HK-2 (cell line): ENCODE data around the gene FMN1.

Experiments
- DNase-seq: peaks from one replicate; pipeline ENCODE4 v3.0.0-alpha.2; 2018; ENCODE audit not compliant: unreplicated experiment

Gene FMN1, protein sequence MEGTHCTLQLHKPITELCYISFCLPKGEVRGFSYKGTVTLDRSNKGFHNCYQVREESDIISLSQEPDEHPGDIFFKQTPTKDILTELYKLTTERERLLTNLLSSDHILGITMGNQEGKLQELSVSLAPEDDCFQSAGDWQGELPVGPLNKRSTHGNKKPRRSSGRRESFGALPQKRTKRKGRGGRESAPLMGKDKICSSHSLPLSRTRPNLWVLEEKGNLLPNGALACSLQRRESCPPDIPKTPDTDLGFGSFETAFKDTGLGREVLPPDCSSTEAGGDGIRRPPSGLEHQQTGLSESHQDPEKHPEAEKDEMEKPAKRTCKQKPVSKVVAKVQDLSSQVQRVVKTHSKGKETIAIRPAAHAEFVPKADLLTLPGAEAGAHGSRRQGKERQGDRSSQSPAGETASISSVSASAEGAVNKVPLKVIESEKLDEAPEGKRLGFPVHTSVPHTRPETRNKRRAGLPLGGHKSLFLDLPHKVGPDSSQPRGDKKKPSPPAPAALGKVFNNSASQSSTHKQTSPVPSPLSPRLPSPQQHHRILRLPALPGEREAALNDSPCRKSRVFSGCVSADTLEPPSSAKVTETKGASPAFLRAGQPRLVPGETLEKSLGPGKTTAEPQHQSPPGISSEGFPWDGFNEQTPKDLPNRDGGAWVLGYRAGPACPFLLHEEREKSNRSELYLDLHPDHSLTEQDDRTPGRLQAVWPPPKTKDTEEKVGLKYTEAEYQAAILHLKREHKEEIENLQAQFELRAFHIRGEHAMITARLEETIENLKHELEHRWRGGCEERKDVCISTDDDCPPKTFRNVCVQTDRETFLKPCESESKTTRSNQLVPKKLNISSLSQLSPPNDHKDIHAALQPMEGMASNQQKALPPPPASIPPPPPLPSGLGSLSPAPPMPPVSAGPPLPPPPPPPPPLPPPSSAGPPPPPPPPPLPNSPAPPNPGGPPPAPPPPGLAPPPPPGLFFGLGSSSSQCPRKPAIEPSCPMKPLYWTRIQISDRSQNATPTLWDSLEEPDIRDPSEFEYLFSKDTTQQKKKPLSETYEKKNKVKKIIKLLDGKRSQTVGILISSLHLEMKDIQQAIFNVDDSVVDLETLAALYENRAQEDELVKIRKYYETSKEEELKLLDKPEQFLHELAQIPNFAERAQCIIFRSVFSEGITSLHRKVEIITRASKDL (N-terminal part only)

DNA sequence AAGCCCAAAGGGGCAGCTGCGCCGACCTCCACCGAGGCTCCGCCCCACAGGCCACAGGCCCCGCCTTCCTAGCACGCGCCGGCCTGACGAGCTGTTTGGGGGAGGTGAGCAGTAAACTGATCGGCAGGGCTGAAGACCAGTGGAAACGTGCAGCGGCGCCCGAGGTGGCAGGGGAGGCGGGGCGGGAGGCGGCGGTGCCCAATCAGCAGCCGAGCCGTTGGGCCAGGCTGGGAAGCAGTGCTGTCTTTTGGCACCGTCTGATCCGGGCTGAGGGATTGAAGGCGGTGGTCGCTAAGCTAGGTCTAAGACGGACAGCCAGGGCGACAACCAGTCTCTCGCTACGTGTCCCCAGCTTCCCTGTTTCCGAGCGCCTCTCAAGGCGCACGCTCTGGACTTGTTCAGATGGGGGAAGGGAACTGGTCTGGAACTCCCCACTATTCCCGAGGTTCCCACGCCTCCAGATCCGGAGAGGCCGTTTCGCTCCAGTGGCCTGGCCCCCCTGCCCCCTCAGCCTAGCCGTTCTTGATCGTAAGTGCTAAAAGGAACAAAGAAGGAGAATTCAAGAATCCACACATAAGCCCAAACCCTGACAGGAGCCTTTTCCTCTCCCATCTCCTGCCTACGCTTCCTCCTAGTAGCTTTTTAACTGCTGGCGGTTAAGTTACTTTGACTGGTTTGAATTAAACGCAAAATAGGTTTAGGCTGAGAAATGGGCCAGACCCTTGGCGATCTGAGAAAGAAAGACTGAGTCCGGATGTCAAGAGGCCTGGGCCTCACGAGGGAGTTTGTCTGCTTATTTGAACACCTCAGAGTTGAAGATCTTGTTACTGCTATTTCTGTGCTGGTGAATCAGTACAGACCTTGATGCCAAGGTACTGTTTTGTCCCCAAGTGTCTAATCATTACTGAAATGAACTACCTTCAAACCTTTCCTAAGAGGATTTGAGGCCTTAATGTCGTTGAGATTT is at the start of gene FMN1:
TSS of gene FMN1 (minus strand) at position 11 of the 967 bp plus-strand sequence. CDS start 39,800 bp downstream, outside the sequence.
- peak; percentile 94 for DNase-seq

DNA sequence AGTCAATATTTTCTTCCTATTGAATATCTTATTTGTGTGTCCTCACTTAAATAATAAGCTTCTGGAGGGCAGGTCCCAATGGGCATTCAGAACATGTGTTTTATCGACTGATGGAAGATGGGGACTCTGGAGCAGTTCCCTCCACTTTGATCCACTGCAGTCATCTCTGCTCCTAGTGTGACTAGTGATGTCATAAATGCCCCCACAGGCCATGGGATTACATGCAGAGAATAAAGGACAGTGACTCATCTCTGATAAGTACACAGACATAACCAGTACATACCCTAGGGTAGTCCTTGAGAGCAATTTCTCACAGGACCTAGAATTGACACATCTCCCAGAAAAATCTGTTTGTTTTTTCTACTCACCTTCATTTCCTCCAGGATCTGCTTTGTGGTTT is 49.4 kb upstream of the FMN1 start:
- DNase-seq: peak; percentile 29

DNA sequence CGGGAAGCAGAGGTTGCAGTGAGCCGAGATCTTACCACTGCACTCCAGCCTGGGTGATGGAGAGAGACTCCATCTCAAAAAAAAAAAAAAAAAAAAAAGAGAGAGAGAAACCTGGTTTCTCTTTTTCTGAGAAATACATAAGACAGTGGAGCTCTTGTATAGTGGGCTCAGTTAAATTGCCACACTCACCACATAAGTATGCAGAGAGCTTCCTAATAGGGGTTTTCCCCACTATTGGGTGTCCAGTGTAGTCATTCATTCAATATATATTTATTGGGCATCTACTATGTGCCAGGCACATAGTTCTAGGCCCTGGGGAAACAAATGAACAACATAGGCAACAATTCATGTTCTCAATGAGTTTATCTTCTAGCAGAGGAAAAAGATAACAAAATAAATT is 48.9 kb upstream of the FMN1 start:
- no peak for DNase-seq

DNA sequence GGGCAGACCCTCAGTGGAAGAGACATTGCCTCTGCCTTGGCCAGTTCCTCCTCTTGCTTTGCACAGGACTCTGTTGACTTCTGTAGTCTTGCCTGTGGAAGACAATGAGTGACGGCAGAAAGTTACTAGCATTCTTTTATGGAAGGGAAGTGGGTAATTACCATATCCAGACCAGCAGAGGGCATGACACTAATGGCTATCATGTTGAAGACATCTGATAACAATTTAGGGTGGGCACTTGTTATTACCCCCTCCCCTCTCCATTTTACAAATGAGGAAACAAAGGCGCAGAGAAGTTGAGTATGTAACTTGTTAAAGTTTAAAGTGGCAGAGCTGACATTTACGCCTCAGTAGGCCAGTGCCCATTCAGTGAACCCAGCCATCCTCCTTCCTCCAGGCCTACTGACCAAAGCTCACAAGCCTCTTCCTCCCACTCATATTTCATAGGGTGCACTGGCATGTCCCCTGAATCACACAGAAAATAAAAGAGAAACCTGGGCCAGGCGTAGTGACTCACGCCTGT is 48.2 kb upstream of the FMN1 start:
- DNase-seq: peak; percentile 63

DNA sequence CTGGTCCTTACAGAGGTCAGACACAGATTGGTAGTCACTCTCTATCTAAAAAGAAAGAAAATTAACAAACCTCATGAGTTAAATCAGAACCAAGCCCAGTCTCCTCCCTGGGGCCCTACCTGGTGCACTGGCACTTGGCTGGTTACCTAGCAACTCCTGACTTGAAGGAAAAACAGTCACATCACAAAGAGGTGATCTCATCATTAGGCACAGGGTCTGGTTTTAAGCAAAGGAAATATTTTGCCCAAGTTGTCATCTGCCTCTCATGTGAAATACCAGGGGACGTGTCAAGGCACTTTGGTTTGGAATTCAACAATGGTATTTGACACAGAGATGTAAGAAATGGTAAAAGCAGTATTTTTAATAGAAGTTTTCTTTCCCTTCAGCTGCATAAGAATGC is 47.7 kb upstream of the FMN1 start:
- peak; percentile 55 for DNase-seq

DNA sequence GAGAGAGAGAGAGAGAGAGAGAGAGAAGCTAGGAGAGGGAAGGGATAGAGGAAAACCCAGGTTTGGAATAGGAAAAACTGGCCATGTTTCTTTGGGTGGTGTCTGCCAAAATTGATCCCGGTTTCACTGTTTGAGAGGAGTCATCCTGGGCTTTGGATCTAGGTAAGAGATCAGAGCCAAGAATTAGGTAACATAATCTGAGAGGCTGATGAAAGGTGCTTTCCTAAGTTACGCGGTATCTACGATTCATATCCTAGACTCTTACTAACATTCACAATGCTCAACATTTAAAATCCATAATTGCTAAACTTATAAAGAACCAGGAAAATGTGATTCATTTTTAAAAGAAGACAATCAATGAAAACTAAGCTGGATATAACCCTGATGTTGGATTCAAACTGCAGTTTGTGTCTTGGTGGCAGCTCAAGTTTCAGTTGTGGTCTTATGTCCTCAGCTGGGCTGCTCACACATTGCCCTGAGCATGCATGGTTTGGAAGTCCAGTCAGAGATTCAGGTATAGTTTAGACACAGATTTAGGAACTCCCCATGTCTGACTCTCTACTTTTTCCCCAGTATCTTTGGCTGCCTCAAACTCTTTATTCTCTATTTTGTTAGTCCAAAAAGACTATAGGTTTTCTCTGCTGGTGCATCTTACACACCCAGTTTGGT is 42.5 kb upstream of the FMN1 start:
- DNase-seq: no peak

DNA sequence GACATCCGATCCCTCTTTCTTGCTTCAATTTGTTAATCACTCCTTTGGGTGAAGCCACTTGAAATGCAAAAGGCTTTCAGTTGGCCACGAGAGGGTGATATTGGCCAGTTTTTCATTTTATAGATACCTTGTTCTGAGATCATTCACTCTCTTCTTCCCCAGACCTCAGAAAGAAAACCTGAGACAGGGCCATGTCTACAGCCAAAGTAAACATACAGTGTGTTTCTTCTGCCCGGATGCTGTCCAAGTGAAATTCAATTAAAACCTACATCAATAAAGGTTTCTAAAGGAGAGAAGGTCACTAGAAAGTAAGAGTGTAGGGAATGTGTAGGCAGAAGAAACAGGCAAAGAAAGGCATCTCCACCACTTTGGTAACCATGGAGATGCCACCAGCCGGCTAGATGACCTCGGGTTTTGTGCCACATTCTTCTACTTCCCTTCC is 39.5 kb upstream of the FMN1 start:
- peak; percentile 5 for DNase-seq

DNA sequence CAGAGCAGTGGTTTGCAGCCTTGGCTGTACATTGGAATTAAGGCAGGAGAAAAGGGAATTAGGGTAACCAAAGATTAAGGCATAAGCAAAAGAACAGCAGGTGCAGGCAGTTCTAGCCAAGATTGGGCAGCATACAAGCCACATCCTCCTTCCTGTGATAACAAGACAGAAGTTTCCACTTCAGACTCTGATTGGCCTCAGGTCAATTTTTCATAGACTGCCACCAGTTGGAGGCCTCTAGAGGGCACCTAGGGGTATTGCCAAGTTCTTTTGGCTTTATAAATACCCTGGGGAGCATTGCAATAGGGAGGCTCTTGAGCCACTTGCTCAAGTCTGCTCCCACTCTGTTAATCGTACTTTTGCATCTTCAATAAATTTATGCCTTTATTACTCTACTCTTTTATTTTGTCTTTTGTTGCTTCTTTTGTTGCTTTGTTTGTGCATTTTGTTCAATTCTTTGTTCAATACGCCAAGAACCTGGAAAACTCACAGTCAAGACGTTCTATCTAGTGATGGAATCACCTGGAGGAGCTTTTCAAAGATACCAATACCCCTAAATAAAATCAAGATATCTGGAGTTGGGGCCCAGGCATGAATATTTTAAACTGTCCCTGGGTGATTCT is 32.2 kb upstream of the FMN1 start:
- DNase-seq: no peak

DNA sequence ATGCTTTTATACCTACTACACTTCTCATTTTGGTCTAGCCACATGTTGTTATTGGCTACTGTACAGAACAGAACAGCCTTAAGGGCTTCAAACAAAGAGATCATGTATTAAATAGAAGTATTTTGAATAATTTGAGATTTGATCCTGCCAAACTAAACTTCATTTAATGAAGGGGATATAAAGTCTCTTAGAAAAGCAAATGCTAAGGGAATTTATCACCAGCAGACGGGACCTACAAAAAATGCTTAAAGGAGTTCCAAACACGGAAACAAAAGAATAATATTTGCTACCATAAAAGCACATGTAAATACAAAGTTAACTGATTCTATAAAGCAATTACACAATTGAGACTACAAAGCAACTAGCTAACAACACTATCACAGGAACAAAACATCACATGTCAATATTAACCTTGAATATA is 23.6 kb upstream of the FMN1 start:
- DNase-seq: no peak

DNA sequence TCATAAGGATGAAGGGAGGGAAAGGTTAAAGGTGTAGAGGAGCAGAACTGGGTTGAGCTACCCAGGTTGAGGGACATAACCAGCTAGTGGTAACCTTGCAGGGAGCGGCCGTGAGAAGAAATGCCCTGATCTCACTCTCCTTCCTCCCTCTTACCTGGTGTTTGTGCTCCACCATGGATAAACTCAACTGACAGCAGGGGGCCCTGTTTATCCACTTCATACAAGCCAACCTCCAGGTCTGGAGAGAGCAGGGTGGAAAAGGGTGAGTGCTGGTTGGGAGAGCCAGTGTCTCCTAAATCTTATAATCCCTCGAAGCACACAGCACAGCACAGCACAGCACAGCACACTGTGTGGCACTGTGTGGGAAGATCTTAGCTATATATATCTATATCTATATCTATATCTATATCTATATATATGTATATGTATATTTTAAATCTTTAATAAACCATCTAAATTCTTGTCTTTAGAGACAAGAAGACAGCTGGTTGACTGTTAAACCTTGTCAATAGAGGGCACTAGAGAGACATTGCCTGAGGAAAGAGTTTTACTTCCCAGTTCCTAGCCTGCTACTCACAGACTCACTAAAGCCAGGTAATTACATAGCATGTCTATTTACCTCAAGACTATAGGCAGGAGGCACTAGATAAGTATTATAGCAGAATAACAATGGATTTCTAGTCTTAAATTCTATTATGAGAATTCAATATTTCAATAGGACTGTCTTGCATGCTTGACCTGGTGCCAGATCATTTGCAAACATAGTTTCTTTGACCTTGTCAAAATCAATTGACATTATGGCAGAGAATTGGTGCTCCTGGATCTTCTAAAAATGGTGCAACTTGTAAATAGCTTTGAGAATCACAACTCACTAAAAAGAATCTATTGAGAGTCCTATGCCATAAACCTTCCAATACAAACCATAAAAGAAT is 21.7 kb upstream of the FMN1 start:
- DNase-seq: no peak

DNA sequence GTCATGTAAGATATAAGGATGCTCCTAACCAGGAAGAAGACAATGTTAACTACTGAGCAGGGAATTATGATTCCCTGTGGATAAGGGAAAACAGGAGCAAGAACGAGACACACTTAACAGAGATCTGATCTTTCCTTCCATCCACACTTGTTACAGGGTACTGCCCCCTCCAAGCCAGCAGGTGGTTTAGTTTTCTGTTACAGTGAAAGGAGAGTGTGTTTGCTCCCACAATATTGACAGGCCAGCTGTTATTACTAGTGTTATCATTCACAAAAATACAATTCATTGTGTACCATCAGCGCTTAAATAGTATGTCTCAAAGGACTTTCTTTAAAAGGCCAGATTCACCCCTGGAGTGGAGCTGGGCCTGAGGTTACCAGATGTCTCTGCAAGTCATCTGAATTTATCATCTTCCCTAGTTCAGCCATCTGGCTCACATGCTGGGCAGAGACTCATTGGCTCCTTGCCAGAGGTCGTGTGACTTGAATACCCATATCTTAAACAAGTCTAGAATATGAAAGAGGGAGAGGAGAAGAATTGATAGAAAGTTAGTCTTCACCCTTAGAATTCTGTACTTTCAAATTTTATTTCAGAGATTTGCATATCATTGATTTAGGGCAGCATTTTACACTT is 16.8 kb upstream of the FMN1 start:
- no peak for DNase-seq

DNA sequence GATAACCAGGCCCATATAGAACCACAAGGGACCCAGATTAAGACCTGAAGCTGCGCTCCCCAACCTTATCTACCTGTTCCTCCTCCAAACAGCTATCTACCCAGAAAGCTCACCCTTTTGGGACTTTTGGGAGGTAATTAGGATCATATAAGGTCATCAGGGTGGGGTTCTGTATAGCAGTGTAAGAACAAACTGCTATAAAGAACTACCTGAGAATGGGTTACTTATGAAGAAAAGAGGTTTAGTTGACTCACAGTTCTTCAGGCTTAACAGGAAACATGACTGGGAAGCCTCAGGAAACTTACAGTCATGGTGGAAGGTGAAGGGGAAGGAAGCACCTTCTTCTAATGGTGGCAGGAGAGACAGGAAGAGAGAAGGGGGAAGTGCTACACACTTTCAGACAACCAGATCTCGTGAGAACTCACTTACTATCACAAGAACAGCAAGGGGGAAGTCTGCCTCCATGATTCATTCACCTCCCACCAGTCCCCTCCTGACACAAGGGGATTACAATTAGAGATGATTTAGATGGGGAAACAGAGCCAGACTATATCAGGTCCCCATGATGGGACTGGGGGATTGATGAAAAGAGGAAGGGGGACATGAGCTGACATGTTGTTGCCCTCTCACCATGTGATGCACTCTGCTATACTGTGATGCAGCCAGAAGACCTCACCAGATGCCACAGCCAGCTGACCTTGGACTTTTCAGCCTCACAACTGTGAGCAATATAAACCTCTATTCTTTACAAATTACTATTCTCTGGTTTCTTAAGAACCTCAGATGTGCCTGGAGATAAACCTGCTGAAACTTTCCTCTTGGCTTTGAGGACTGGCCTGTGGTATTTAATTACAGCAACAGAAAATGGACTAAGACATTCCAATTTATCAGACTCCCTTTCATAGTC is 15.3 kb upstream of the FMN1 start:
- DNase-seq: no peak

DNA sequence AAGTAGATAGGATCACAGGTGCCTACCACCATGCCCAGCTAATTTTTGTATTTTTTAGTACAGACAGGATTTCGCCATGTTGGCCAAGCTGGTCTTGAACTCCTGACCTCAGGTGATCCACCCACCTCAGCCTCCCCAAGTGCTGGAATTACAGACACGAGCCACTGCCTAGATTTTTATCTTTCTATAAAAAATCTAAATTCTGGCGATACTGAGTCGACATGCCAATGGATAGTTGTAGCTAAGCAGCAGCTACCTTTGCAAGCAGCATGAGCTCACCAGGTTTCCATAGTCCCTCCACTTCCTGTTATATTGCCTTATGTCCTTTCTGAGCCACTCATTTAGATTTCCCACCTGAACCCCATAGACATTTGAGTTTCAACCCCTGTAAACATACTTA is 13.1 kb upstream of the FMN1 start:
- no peak for DNase-seq

DNA sequence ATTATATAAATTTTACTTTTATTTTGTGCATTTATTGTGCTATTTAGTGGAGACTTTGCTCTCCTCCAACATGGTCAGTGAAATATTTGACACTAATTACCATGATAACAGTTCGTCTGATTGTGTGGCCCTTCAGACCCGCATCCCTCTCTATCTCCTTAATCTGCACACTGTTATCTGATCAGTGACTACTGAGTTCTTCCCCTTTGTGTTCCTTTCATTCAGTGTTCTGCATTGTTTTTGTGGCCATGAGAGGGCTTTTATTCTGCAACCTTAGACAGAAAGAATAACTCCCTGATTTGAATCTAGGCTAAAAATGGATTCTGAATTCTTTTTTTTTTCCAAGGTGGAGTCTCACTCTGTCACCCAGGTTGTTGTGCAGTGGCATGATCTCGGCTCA is 11.9 kb upstream of the FMN1 start:
- no peak for DNase-seq

DNA sequence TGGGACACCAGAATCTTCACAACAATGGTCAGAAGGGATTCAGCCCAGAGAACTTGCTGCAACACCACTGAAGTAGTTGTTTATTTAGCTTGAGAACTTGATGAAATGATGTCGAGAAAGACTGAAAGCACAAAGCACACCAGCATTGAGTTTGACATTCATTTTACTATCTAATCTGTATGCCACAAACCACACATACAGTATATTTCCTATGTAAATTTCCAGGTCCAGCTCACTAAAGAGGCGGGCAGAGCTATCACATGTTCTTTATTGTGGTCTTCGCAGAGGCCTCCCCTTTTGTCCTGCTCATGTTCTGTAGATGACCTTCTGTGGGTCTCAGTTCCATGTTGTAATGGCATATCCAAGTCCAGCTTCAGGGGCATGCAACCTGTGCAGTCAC is 10.4 kb upstream of the FMN1 start:
- DNase-seq: no peak

DNA sequence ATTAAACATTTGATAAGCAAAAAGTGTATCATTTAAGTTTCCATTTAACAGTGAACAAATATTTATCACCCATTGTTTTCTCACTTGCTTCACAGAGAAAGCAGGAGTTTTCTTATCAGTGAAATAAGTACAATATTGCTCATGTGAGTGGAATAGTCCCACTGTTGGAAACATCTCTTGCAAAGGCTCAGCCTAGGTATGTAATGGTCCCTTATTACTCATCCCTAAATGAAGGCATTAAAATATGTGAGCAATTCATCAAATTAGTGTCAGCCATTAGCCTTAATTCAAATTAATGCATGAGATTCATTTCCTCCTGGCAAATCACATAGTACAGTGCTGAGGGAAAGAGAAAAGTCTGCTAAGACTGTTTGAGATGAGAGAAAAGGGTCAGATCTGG is 9.6 kb upstream of the FMN1 start:
- DNase-seq: no peak
